ENCODE measurements around the gene HSDL1.

GRCh38 chr16:84161801-84162200, 16.8 kb upstream of the HSDL1 start:
- no peak for TF ChIP-seq EP300 (IDR thresholded peaks at IDR 0.05)
- TF ChIP-seq REST (IDR thresholded peaks at IDR 0.05): no peak
- no peak for TF ChIP-seq CEBPB (IDR thresholded peaks at IDR 0.05)
- TF ChIP-seq RNF2 (IDR thresholded peaks at IDR 0.05; ENCODE audit: borderline replicate concordance, low read depth): no peak
- TF ChIP-seq, protein P1, sequence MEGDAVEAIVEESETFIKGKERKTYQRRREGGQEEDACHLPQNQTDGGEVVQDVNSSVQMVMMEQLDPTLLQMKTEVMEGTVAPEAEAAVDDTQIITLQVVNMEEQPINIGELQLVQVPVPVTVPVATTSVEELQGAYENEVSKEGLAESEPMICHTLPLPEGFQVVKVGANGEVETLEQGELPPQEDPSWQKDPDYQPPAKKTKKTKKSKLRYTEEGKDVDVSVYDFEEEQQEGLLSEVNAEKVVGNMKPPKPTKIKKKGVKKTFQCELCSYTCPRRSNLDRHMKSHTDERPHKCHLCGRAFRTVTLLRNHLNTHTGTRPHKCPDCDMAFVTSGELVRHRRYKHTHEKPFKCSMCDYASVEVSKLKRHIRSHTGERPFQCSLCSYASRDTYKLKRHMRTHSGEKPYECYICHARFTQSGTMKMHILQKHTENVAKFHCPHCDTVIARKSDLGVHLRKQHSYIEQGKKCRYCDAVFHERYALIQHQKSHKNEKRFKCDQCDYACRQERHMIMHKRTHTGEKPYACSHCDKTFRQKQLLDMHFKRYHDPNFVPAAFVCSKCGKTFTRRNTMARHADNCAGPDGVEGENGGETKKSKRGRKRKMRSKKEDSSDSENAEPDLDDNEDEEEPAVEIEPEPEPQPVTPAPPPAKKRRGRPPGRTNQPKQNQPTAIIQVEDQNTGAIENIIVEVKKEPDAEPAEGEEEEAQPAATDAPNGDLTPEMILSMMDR (IDR thresholded peaks at IDR 0.05): no peak
- TF ChIP-seq RAD21 (conservative IDR thresholded peaks at IDR 0.05 in 1 of 2, IDR thresholded peaks at IDR 0.05 in 1 of 2): no peak
- TF ChIP-seq MYC (IDR thresholded peaks at IDR 0.05; ENCODE audit: borderline replicate concordance, low read length): no peak
- no peak for TF ChIP-seq POLR2A (IDR thresholded peaks at IDR 0.05; ENCODE audit: low read length)
- TF ChIP-seq CHD2 (IDR thresholded peaks at IDR 0.05; ENCODE audit: low read length, partially characterized antibody): no peak
- TF ChIP-seq MAZ (IDR thresholded peaks at IDR 0.05; ENCODE audit: borderline replicate concordance, low read depth, low read length): no peak
- TF ChIP-seq NR3C1 (IDR thresholded peaks at IDR 0.05): no peak
- TF ChIP-seq JUN (IDR thresholded peaks at IDR 0.05): no peak
